IPS-NIHi7 (cell line): ENCODE results near the gene FBN1.

Source experiments
- DNase-seq: peaks from one replicate; pipeline ENCODE4 v3.0.0; 2012; ENCODE audit warnings: mixed read lengths; ENCODE audit errors: extremely low spot score

FBN1 gene

GRCh38 chr15:48622237-48622636, 23.3 kb downstream of the FBN1 start:
- DNase-seq, result no peak

GRCh38 chr15:48619446-48619845, 26.1 kb downstream of the FBN1 start:
- DNase-seq, result no peak

DNA sequence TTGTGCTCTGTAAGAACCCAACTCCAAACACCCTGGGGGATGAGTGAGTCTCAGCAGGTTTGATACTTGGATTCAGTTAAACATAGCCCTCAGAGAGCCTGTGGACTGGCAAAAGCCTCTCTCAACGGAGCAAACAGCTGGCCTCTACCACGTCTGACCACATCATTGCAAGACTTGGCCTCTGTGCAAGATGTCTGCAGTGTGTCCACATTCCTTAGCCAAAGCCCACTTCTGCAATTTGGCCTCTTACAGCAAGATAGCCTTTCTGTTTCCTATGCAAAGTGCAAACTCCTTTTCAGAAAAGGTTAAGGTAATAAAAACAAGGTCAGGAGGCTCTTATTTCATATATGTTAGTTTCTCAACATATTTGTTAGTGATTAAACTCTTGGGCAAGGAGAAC, 27.9 kb downstream of the FBN1 start:
- no peak for DNase-seq

- no peak for DNase-seq
These were observed 29.3 kb downstream of the FBN1 start for GRCh38 chr15:48616216-48616615.

GRCh38 chr15:48614051-48614450, 31.5 kb downstream of the FBN1 start:
- DNase-seq, result no peak

- DNase-seq, result no peak
These were observed 36.0 kb downstream of the FBN1 start for GRCh38 chr15:48609486-48609885.

- DNase-seq, result no peak
These were observed 37.7 kb downstream of the FBN1 start for GRCh38 chr15:48607846-48608245.

- peak; percentile 17 for DNase-seq
These were observed 40.9 kb downstream of the FBN1 start for GRCh38 chr15:48604567-48604966.

- no peak for DNase-seq
These were observed 41.6 kb downstream of the FBN1 start for GRCh38 chr15:48603922-48604321.

DNA sequence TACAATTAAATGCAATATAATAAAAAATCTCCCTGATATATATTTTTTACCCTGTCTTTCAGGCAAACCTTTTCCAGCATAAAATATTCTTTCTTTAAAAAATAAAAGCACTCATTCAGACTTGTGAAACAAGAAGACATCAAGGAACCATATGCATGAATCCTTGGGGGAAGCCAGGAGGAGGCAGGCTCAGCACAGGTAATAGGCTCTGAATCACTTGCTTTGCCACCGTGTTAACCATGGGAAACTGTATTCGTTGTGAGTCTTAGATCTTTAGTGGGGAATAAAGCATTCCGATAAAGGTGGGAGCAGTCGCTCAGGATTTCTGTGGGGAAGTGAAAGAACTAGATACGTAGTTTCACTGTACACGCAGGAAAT, 42.4 kb downstream of the FBN1 start:
- peak; percentile 56 for DNase-seq

- DNase-seq, result peak; percentile 20
These were observed 43.0 kb downstream of the FBN1 start for GRCh38 chr15:48602358-48603122.

- DNase-seq, result no peak
These were observed 44.4 kb downstream of the FBN1 start for GRCh38 chr15:48601095-48601494.

- DNase-seq, result no peak
These were observed 48.7 kb downstream of the FBN1 start for GRCh38 chr15:48596841-48597240.

DNA sequence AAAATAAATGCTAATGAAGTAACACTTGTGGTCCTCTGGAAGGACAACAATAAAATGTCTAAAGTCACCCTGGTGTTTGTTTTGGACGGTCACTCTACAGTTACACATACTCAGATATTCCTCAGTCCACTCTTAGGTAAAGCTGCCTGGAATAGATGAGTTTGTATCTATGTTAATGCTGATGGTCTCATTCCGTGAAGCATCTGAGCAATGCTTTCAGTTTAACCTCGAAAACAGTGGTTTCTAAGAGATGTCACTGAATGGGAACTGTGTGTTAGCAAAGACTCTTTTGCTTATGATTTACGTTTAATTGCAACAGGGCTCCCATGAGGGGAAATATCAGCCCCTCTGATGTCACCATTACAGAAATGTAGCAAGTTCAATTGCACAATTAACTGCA, 49.1 kb downstream of the FBN1 start:
- DNase-seq, result no peak

DNA sequence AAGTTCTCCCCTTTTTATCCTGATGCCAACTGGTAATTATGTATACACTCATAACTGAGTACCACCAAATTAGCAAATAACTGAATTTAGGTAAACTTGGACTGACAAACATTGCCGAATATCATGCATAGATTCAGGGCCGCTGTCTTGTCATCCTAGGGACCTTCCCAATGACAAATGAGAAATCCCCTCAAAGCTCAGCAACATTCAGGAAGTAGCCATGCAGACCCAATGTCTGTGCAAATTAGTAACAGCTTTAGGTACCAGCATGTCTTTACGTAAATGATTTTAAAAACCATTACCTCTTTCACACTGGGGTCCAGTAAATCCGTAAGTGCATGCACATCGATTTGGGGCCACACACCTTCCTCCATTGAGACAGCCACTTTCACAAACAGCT, 49.5 kb downstream of the FBN1 start:
- no peak for DNase-seq

- no peak for DNase-seq
These were observed 52.6 kb downstream of the FBN1 start for GRCh38 chr15:48592933-48593332.

DNA sequence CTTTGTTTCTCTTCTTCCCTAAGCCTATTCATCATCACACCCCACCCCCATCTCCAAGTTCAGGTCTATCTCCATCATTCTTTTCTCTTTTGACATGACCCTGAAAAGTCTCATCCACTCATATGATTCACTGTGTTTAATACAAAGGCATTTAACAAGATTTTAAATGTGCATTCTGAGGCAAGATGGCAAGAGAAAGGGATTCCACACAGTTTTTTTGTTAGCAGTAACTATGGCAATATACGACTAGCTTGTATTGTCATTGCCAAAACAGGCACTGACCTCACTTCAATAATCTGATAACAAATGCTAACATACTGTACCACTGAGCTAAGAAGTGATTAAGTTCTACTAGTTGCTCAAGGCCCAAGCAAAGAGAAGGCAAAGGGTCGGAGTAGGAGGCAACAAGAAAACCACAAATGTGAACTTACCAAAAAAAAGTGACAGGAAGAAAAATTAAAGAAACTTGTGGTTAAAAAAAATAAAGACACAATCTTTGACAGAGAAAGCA, 53.2 kb downstream of the FBN1 start:
- DNase-seq, result no peak

- DNase-seq, result no peak
These were observed 54.8 kb downstream of the FBN1 start for GRCh38 chr15:48590723-48591122.

DNA sequence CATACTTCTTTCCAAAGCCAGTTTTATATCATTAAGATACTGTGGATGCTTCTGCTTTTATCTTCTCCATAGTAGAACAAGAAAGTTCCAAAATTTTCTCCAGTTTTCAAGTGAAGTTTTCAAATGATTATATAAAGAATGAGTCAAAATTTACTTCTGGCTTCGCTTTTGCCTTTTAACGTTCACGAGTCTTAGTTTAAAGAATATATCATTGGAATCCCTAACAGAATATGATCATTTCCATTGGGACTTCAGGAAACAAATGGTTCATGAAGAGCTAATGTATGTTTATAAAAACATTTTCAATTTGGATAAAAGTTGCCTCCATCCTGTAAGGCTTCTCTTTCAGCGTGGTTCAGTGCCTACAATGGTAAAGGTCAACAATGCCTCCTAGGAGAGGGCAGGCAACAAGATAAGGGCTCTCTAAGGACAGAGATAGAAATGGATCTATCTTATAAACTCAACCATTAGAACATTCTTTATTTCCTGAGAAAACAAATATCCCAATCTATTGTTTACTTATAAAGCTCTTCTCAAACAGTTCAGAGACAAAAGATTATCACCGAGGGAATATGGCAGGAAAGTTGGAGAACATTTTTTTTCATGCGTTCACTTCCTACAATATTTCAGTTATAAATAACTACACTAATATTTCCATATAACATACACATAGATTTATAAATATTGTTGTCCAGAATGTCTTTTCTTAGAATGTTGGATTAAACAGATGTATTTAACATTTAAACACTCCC, 60.5 kb downstream of the FBN1 start:
- no peak for DNase-seq

DNA sequence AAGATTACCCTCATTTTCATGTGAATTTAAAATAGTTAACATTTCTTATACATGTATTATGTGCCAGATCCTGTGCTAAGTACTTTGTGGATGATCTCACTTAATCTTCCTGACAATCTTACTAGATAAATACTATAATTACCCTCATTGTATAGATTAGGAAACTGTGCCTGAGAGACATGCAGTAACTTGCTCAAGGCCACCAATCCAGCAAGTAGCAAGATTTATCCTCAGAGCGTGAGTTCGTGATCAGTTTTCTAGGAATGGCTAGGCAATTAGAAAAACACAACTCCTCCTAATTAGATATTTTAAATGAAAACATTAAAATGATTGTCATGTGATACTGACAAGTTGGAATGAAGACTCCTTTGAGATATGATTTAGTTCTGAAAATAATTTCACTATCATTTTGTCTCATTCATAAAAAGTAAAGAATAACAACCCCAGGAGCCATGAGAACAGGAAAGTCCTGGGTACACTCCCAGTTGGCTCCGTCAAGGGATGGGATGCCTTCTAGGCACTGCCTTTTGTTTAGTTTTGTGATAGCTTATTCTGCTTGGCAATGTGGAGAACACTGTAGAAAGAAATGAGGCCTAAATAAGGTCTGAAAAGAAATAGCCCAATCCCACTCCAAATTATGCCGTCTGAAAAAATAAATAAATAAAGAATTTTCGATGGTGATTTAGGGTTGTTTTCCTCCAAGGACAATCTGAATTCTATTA, 61.3 kb downstream of the FBN1 start:
- no peak for DNase-seq

- DNase-seq, result no peak
These were observed 62.9 kb downstream of the FBN1 start for GRCh38 chr15:48582452-48583247.

DNA sequence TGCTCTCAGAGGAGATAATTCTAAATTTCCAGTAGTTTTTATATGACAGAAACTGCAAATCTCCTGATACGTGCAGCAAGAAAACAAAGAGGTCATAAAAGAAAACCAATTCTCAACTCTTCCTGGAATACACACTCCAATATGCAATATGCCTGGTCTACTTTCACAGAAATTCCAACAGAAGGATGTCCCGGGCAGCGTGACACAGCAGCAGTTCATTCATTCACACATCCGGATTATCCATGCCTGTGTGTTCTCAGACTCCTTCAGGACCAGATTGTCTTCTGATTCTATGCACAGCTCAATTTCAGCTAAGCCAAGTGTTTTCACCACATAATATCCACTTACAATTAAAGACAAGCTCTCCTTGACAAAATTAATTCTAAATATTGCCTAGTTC, 64.3 kb downstream of the FBN1 start:
- DNase-seq, result no peak
